Stimulated activated CD4-positive, alpha-beta T cell treated with anti-CD3 and anti-CD28 coated beads, Interleukin-15, amount 100 ng/mL, for 48 hours (primary cell): Measurements from ENCODE around the gene COPS4.
A peak's percentile ranks its signal among the peaks of the same experiment; 100 is the strongest.
"Not testable (repeated sequence)": the region's sequence is repeated elsewhere in the genome, so short reads cannot be mapped to it uniquely, and the experiment has no call there.

Source experiments
- DNase-seq, 2 donors: peaks; one replicate each; pipeline ENCODE4 v3.0.0-alpha.2; 2020; ENCODE audit warnings: low read depth in 2 of 2

COPS4 gene

GRCh38 chr4:83034630-83035494 lies at the start of gene COPS4:
Gene COPS4, plus strand, starts transcription at chr4:83035183. Its CDS starts 42 bp downstream, at chr4:83035225.
- peak; percentile 92 to 96 for DNase-seq

GRCh38 chr4:82987519-82987918 lies 47.5 kb upstream of the COPS4 start:
- DNase-seq, result not testable (repeated sequence)

- DNase-seq, result no peak
Observed at GRCh38 chr4:82988323-82988832, 46.6 kb upstream of the COPS4 start.

- DNase-seq, result no peak
Observed at GRCh38 chr4:82989575-82990429, 45.2 kb upstream of the COPS4 start.

- no peak for DNase-seq
Observed at GRCh38 chr4:82994834-82995233, 40.1 kb upstream of the COPS4 start.

- no peak for DNase-seq
Observed at GRCh38 chr4:82998898-82999297, 36.1 kb upstream of the COPS4 start.

DNA sequence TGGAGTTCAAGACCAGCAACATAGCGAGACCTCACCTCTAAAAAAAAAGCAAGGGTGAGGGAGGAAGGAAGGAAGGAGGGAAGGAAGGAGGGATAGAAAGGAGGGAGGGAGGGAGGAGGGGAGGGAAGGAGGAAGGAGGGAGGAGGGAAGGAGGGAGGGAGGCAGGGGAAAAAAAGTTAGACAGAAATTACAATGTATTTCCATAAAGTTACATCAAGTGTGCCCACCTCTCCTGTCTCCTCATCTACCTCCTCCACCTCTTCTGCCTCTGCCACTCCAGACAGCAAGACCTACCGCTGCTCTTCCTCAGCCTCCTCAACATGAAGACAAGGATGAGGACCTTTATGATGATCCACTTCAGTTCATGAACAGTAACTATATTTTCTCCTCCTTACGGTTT lies 32.7 kb upstream of the COPS4 start:
- DNase-seq, result no peak

DNA sequence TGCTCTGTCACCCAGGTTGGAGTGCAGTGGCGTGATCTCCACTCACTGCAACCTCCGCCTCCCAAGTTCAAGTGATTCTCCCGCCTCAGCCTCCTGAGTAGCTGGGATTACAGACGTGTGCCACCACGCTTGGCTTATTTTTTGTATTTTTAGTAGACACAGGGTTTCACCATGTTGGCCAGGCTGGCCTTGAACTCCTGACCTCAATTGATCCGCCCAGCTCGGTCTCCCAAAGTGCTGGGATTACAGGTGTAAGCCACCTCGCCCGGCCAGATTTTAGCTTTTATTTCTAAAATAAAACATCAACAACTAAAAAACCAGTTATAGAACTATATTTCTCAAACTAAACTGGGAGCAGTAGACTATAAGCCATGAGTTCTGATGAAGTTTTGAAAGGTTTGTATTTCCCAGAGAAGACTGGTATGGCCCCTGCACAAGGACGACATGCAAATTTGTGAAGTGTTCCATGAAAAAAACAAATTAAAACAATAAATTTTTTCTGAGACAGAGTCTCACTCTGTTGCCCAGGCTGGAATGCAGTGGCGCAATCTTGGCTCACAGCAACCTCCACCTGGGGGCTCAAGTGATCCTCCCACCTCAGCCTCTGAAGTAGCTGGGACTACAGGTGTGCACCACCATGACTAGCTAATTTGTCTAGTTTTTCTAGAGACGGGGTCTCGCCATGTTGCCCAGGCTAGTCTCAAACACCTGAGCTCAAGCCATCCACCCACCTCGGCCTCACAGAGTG lies 31.8 kb upstream of the COPS4 start:
- not testable (repeated sequence) for DNase-seq

DNA sequence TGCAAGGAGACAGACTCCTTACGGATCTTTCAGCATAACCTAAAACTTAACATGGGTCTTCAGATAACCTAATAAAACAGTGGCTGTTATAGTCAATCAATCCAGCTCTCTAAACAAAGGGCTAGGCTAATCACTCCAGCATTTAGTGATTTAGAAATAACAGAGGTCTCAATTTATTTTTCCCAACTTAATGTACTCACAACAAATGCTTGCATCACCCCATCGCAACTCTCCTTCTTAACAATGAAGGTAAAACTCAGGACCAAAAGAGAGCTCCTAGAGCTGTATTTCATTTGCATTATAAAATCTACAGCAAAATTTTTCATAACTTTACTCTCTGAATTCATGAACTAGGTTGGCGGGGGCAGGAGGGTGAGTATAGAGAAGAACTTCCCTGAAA lies 25.5 kb upstream of the COPS4 start:
- no peak for DNase-seq

DNA sequence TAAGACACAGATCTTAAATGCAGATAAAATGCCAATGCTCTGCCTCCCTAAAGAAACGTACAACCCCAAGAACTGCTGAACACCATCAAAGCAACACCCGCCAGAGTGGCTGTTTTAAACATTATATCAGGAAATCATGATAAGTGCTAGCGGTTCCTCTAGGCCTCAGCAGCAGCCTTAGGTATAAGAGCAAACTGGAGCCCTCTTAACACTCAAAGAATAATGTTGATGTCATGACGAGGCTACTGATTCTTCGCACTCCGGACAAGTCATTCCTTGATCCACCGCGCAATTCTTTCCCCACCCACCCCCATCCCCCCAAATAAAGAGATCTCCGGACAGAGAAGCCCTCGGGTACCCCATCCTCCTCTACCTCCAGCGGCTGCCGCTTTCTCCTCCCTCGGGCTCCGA lies 24.9 kb upstream of the COPS4 start:
- DNase-seq, result no peak

- peak; percentile 75 to 79 for DNase-seq
Observed at GRCh38 chr4:83010522-83011318, 24.3 kb upstream of the COPS4 start, which contains the start of gene LIN54. Gene LIN54, minus strand, starts transcription at chr4:83010823. Its CDS starts 25,979 bp downstream, at chr4:82984844.

GRCh38 chr4:83011689-83012199 lies 23.2 kb upstream of the COPS4 start:
- no peak for DNase-seq

GRCh38 chr4:83012200-83012686 lies 22.7 kb upstream of the COPS4 start:
- no peak for DNase-seq

GRCh38 chr4:83012687-83013419 lies 22.1 kb upstream of the COPS4 start:
- DNase-seq, result peak; percentile 94 to 96

DNA sequence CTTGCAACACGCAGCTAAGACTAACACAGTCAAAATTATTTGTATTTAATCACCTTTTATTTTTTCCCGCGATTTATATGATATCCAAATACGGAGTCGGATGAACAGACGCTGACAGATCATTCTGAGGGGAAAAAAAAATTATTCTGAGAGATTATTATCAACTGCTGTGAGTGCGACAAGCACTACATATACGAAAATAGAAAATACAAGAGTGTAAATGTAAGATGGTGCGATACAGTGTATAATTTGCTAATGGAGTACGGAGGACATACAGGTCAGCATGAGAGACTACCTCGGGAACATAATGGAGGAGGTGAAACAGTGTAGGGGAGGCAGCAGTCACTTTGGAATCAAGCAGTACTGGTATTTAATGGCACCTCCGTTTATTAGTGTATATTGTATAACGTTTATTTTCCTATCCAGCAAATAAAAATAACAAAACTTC lies 21.5 kb upstream of the COPS4 start:
- no peak for DNase-seq

GRCh38 chr4:83013902-83014301 lies 21.1 kb upstream of the COPS4 start:
- no peak for DNase-seq

GRCh38 chr4:83019794-83020494 lies 15.0 kb upstream of the COPS4 start:
- DNase-seq, result no peak

- DNase-seq, result no peak
Observed at GRCh38 chr4:83022724-83023450, 12.1 kb upstream of the COPS4 start.
